HEK293 (cell line): Measurements from ENCODE around the gene GNPDA1.

Experiments
- IKZF3 ChIP-seq: fragments of 450-650 bp; IDR thresholded peaks from 2 replicates; pipeline ENCODE4 v1.5.0; 2018; ENCODE audit warnings: missing biosample characterization, mild to moderate bottlenecking, missing genetic modification characterization, moderate library complexity
- KLF17 ChIP-seq: fragments of 450-650 bp; formaldehyde crosslinking; IDR thresholded peaks from 2 replicates; pipeline ENCODE4 v1.5.1; 2016; ENCODE audit warnings: missing biosample characterization, missing genetic modification characterization
- REPIN1 ChIP-seq: fragments of 450-650 bp; formaldehyde crosslinking; IDR thresholded peaks from 2 replicates; pipeline ENCODE4 v1.5.1; 2017; ENCODE audit warnings: missing biosample characterization, missing genetic modification characterization, low read depth
- SETDB1 ChIP-seq: IDR thresholded peaks from one replicate; pipeline ENCODE4 v1.6.1; 2017; ENCODE audit warnings: mild to moderate bottlenecking, low read length, moderate library complexity, mixed read lengths; ENCODE audit not compliant: insufficient read length
- WT1 ChIP-seq: fragments of 450-650 bp; formaldehyde crosslinking; IDR thresholded peaks from 2 replicates; pipeline ENCODE4 v1.5.1; 2016; ENCODE audit warnings: missing biosample characterization, missing genetic modification characterization
- ZBTB48 ChIP-seq: fragments of 450-650 bp; formaldehyde crosslinking; IDR thresholded peaks from 2 replicates; pipeline ENCODE4 v1.5.1; 2016; ENCODE audit warnings: missing biosample characterization, missing genetic modification characterization
- ZNF121 ChIP-seq: fragments of 450-650 bp; formaldehyde crosslinking; IDR thresholded peaks from 2 replicates; pipeline ENCODE4 v1.5.1; 2016; ENCODE audit warnings: missing biosample characterization, missing genetic modification characterization
- ZNF24 ChIP-seq: fragments of 450-650 bp; formaldehyde crosslinking; IDR thresholded peaks from 2 replicates; pipeline ENCODE4 v1.5.1; 2016; ENCODE audit warnings: missing biosample characterization, missing genetic modification characterization
- ZNF280C ChIP-seq: fragments of 450-650 bp; formaldehyde crosslinking; IDR thresholded peaks from 2 replicates; pipeline ENCODE4 v1.5.1; 2016; ENCODE audit warnings: missing biosample characterization, missing genetic modification characterization
- ZNF398 ChIP-seq: fragments of 450-650 bp; formaldehyde crosslinking; IDR thresholded peaks from 2 replicates; pipeline ENCODE4 v1.5.1; 2017; ENCODE audit warnings: missing biosample characterization, missing genetic modification characterization
- ZNF423 ChIP-seq: fragments of 450-650 bp; formaldehyde crosslinking; IDR thresholded peaks from 2 replicates; pipeline ENCODE4 v1.5.1; 2016; ENCODE audit warnings: missing biosample characterization, missing genetic modification characterization
- ZNF426 ChIP-seq: fragments of 450-650 bp; formaldehyde crosslinking; IDR thresholded peaks from 2 replicates; pipeline ENCODE4 v1.5.1; 2017; ENCODE audit warnings: missing biosample characterization, missing genetic modification characterization, mild to moderate bottlenecking, inconsistent platforms, moderate library complexity
- ZNF510 ChIP-seq: fragments of 450-650 bp; formaldehyde crosslinking; IDR thresholded peaks from 2 replicates; pipeline ENCODE4 v1.5.1; 2018; ENCODE audit warnings: mild to moderate bottlenecking, missing genetic modification characterization, missing biosample characterization; ENCODE audit not compliant: insufficient replicate concordance
- ZNF549 ChIP-seq: fragments of 450-650 bp; IDR thresholded peaks from 2 replicates; pipeline ENCODE4 v1.5.1; 2018; ENCODE audit warnings: missing biosample characterization, missing genetic modification characterization, mild to moderate bottlenecking, inconsistent platforms, moderate library complexity
- ZNF660 ChIP-seq: fragments of 450-650 bp; IDR thresholded peaks from 2 replicates; pipeline ENCODE4 v1.5.1; 2018; ENCODE audit warnings: missing biosample characterization, mild to moderate bottlenecking, missing genetic modification characterization
- ZNF664 ChIP-seq: fragments of 450-650 bp; formaldehyde crosslinking; IDR thresholded peaks from 2 replicates; pipeline ENCODE4 v1.5.1; 2016; ENCODE audit warnings: missing biosample characterization, missing genetic modification characterization
- ZNF692 ChIP-seq: fragments of 450-650 bp; formaldehyde crosslinking; IDR thresholded peaks from 2 replicates; pipeline ENCODE4 v1.5.1; 2016; ENCODE audit warnings: missing biosample characterization, missing genetic modification characterization
- ZNF701 ChIP-seq: fragments of 450-650 bp; formaldehyde crosslinking; IDR thresholded peaks from 2 replicates; pipeline ENCODE4 v1.5.1; 2016; ENCODE audit warnings: missing biosample characterization, missing genetic modification characterization
- ZNF843 ChIP-seq: fragments of 450-650 bp; formaldehyde crosslinking; IDR thresholded peaks from 2 replicates; pipeline ENCODE4 v1.5.1; 2016; ENCODE audit warnings: missing biosample characterization, missing genetic modification characterization
- ZSCAN16 ChIP-seq: fragments of 450-650 bp; formaldehyde crosslinking; IDR thresholded peaks from 2 replicates; pipeline ENCODE4 v1.5.1; 2016; ENCODE audit warnings: missing biosample characterization, missing genetic modification characterization
- ZSCAN23 ChIP-seq: fragments of 450-650 bp; formaldehyde crosslinking; IDR thresholded peaks from 2 replicates; pipeline ENCODE4 v1.5.1; 2016; ENCODE audit warnings: missing biosample characterization, missing genetic modification characterization
- ZSCAN5A ChIP-seq: fragments of 450-650 bp; formaldehyde crosslinking; IDR thresholded peaks from 2 replicates; pipeline ENCODE4 v1.5.1; 2016; ENCODE audit warnings: missing biosample characterization, missing genetic modification characterization

Gene GNPDA1

GRCh38 chr5:141968914-141969608 lies 43.8 kb downstream of the GNPDA1 start, which contains the start of gene RNF14 (continued):
- TF ChIP-seq ZNF843 (tag by site-specific recombination) (peak; percentile 54; the same call in 1 of the 2 replicates), ZSCAN23 (tag by site-specific recombination) (0 out of 2 replicates have a peak, but pooled peaks have one; percentile 41), ZNF692 (tag by site-specific recombination) (peak; percentile 100), ZNF549 (tag by site-specific recombination) (no peak), SETDB1 (no peak), ZSCAN16 (tag by site-specific recombination) (no peak), ZNF510 (tag by site-specific recombination) (no peak), ZNF423 (tag by site-specific recombination) (no peak), WT1 (tag by site-specific recombination) (peak; percentile 44; the same call in 1 of the 2 replicates), ZNF280C (no peak), IKZF3 (tag by site-specific recombination) (peak; percentile 72), ZBTB48 (tag by site-specific recombination) (peak; percentile 81), ZNF701 (tag by site-specific recombination) (no peak), ZNF664 (tag by site-specific recombination) (no peak), ZNF398 (tag by site-specific recombination) (no peak), ZNF24 (tag by site-specific recombination) (peak; percentile 73; the same call in 1 of the 2 replicates), REPIN1 (tag by site-specific recombination) (0 out of 2 replicates have a peak, but pooled peaks have one; percentile 64), ZNF660 (tag by site-specific recombination) (peak; percentile 89), ZNF426 (tag by site-specific recombination) (no peak), ZSCAN5A (tag by site-specific recombination) (peak; percentile 97), KLF17 (tag by site-specific recombination) (peak; percentile 83), ZNF121 (tag by site-specific recombination) (peak; percentile 68; the same call in 1 of the 2 replicates)
